NCI-H774 (cell line): ENCODE data around the gene CPXM2.

Experiments
- DNase-seq: peaks from one replicate; lab custom pipeline; 2025; lab: John Stamatoyannopoulos, UW

The CPXM2 gene

GRCh38 chr10:123847686-123848432 lies 43.7 kb downstream of the CPXM2 start:
- no peak for DNase-seq

GRCh38 chr10:123843835-123844234 lies 47.8 kb downstream of the CPXM2 start:
- DNase-seq: no peak

DNA sequence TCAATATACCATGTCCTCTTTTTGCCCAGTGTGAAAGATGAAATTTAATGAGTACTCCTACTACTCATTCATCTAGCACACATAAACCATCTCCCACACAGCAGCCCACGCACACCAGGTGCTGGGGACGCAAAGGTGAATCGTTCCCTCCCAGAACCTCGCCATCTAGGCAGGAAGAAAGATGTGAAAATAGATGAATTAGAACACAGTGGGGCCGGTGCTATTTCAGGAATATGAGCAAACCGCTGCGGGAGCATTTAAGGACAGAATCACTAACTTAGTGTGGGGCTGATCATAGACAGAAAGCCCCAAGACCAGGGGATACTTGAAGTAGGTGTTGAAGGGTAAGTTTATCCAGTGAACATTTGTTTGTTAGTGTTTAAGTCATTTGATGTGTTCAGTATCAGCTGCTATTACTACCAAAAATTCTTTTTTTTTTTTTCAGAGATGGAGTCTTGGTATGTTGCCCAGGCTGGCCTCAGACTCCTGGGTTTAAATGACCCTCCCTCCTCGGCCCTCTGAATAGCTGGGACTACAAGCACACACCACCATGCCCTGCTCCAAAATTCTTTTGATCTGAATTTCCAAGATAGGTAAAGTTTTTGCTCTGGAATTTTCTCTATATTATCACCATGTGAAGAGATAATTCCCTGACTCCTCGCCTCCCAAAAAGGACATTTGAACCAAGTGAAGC lies 48.8 kb downstream of the CPXM2 start:
- no peak for DNase-seq

GRCh38 chr10:123841560-123841959 lies 50.0 kb downstream of the CPXM2 start:
- no peak for DNase-seq

GRCh38 chr10:123841115-123841514 lies 50.5 kb downstream of the CPXM2 start:
- no peak for DNase-seq

- no peak for DNase-seq
Measured at GRCh38 chr10:123840714-123841113, 50.9 kb downstream of the CPXM2 start.

GRCh38 chr10:123838596-123839310 lies 52.9 kb downstream of the CPXM2 start:
- DNase-seq: no peak

- no peak for DNase-seq
Measured at GRCh38 chr10:123837756-123838155, 53.9 kb downstream of the CPXM2 start.

DNA sequence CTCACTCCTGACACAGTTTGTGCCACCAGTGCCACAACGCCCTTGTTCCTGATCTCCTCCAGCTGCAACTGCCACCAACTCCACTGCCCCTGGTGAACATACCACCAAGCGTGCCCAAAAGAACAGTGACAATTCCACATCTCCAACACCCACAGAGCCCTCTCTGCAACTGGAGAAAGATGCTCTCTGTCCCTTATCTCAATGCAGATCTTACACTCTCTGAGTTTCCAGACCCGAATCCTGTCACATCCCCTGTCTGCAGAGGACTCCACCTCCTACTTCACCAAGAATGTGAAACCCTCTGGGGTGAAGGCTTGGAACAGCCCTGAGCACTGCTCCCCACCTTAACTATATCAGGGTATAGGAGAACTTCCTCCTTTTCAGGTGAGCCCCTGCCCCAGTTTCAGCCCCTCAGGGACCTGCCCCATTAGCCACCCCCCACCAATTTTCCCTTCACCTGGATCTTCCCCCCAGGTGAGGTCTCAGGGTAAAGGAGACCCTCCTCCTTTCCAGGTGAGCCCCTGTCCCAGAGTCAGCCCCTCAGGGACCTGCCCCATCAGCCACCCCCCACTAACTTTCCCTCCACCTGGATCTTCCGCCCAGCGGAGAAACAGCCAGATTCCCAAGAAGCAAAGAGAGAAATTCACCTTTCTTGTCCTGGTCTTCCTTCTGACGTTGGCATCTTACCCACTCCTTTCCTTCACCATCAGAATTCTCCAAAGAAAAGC lies 55.0 kb downstream of the CPXM2 start:
- DNase-seq: no peak

- DNase-seq: no peak
Measured at GRCh38 chr10:123835575-123835974, 56.0 kb downstream of the CPXM2 start.

DNA sequence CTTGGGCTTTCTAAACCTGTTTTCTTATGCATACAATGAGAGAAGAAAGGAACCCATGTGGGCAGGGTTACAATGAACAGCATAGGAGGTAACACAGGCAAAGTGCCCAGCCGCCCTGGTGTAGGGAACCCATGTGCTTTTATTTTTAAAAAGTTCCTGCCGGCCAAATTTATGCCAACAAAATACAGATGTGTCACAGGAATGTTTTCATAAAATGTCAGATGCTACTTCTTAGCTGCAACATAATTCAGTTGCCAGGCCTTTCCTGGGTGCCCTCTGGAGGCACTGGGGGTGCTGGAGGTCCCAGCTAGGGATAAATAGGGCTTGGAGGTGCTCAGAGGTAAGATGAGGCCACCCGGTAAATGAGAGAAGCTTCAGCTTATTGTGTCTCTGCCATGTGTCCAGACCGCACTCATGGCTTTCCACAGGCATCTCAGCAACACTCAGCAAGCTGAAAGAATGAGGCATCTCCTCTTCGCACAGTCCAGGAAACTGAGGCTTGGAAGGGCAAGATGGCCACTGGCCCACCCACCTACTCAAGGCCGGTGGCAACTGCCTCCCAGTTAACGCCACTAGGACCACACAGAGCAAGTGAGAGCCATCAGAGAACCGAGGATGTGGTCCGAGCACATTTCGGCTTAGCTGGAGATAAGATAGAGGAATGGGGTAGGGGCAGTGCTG lies 58.3 kb downstream of the CPXM2 start:
- no peak for DNase-seq

DNA sequence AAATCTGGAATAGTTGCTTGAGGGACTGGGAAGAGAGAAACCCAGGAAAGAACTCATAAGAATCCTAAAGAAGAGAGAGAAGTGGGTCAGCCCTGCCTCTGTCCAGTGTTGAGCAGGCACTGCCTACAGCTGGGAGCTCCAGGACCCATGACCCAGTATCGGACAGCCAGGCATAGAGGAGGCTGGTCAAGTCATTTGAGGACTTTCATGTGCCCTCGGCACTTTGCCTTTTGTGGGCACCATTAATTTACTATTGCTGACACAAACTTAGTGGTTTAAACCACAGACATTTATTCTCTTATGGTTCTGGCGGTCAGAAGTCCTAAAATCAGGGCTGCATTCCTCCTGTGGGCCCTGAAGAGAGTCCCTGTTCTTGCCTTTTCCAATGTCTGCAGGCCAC lies 60.3 kb downstream of the CPXM2 start:
- DNase-seq: no peak

GRCh38 chr10:123821136-123821535 lies 70.5 kb downstream of the CPXM2 start:
- DNase-seq: no peak

GRCh38 chr10:123809632-123810031 lies 82.0 kb downstream of the CPXM2 start:
- DNase-seq: no peak

DNA sequence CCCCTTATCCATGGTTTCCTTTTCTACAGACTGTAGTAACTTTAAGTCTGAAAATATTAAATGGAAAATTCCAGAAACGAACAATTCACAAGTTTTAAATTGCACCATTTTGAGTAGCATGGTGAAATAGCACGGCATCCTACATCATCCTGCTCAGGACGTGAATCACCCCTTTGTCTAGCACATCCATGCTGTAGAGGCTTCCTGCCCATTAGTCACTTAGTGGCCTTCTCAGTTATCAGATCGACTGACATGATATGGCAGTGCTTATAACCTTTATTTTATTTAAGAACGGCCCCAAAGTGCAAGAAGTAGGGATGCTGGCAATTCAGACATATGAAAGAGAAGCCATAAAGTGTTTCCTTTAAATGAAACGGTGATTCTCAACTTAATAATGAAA lies 82.7 kb downstream of the CPXM2 start:
- no peak for DNase-seq

DNA sequence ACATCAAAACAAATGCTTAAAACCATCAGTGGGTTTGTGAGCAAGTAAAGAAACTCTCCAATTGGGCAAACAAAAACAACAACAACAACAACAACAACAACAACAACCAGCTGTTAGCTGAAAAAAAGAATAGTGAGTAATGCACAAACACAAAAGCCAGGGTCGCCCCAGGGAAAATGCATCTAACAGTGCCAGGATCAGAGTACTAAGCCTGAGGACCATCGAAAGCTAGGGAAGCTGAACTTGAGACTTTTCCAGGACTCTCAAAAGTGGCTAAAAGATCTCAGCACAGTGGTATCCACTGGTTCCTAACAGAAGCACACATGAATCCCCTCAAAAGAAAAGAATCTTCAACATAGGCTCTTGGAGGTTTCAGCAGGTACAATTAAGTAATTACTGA lies 83.3 kb downstream of the CPXM2 start:
- no peak for DNase-seq

GRCh38 chr10:123807444-123808035 lies 84.1 kb downstream of the CPXM2 start:
- DNase-seq: no peak

DNA sequence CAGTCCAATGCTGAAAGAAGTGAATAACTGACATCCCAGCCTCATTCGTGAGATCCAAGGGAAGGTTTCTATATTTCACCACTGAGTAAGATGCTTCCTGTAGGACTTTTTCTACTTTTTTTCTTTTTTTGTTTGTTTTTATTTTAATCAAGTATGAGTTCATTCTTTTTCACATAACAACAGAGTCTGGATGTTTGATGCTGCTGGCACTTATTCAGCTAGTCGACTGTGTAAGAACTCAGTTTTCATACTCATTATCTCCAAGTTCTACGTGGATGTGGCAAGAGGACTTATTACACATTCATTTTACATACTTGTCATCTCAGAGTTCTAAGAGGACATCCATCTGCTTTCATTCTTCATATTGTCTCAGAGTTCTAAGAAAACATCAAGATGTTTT lies 86.9 kb downstream of the CPXM2 start:
- no peak for DNase-seq

DNA sequence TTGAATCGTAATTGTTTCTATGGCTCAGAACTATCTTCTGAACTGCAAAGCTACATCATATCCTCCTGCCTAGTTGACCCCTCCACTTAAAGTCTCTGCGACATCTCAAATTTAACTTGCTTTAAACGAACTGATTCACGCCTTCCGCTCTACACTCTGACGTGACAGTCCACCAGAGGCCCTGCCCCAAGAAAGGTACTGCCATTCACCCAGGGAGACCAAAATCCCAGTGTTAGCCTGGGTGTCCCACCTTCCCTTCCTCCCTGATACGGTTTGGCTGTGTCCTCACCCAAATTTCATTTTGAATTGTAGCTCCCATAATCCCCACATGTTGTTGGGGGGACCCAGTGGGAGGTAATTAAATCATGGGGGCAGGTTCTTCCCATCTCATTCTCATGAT lies 90.8 kb downstream of the CPXM2 start:
- DNase-seq: no peak

- DNase-seq: no peak
Measured at GRCh38 chr10:123800289-123800688, 91.3 kb downstream of the CPXM2 start.

DNA sequence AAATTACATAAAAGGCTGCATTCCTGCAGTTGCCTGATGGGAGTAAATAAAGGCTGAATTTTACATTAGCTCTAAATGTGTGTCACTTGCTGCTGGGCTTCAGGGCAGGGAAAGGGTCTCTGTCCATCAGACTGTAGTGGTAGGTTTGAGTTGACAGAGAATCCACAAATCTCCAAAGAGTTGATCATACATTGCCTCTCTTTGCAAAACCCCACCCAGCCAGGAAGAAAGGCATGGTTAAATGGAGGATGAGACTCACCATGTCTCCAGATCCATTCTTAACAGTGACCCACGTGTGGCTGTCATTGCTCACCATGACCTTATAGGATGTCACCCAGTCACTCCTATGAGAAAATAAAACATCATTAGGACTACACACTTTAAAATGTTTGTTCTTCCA lies 92.8 kb downstream of the CPXM2 start:
- no peak for DNase-seq
